Neutrophil (primary cell): Measurements from ENCODE around the gene PIP4K2C.
A peak's percentile ranks its signal among the peaks of the same experiment; 100 is the strongest.

Source experiments
- H3K27ac ChIP-seq: fragments of 200-600 bp; sonication (generic); 2 replicates; pipeline ENCODE4 v1.5.1; 2016; ENCODE audit warnings: mild to moderate bottlenecking, moderate library complexity
- H3K27me3 ChIP-seq: fragments of 200-600 bp; sonication (generic); 2 replicates; pipeline ENCODE4 v1.6.0; 2016; ENCODE audit warnings: mild to moderate bottlenecking
- H3K36me3 ChIP-seq: fragments of 200-600 bp; sonication (generic); 2 replicates; pipeline ENCODE4 v1.5.1; 2017
- H3K4me1 ChIP-seq, 2 experiments: fragments of 200-600 bp in 1 of 2; sonication (generic) in 1 of 2; 1 replicate in 1 of 2; 2 replicates in 1 of 2; pipeline versions ENCODE4 v1.5.1 to v1.6.1; 2013 to 2016; ENCODE audit warnings: low read depth in 1 of 2, low read length in 1 of 2, mild to moderate bottlenecking in 1 of 2, moderate library complexity in 1 of 2; ENCODE audit not compliant: control insufficient read depth in 1 of 2, insufficient read depth in 1 of 2
- H3K4me3 ChIP-seq, 2 experiments: fragments of 200-600 bp in 1 of 2; sonication (generic) in 1 of 2; 1 replicate in 1 of 2; 2 replicates in 1 of 2; pipeline ENCODE4 v1.5.1; 2013 to 2016; ENCODE audit warnings: low read depth in 1 of 2, low read length in 1 of 2, mild to moderate bottlenecking in 1 of 2, moderate library complexity in 1 of 2
- H3K9me3 ChIP-seq: fragments of 200-600 bp; sonication (generic); 2 replicates; pipeline ENCODE4 v1.5.1; 2016
- TF ChIP-seq, protein P1 (sequence below): fragments of 200-600 bp; sonication (generic); IDR thresholded peaks from 2 replicates; pipeline ENCODE4 v1.5.1; 2016; ENCODE audit warnings: antibody characterized with exemption

The PIP4K2C gene

DNA sequence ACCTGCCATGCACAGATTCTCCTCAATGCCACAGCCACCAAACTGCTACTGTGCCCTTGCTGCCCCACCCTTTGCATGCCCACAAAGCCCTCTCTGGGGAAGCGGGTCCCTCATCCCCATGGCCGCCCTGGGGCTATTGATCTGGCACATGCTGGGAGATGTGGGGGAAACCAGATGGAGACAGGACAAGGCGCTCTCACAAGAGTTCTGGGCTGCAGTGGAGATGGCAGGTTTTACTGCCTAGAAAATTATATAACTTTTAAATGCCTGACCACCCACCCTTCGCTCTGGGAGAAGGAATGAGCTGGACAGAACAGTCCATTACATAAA, 10.6 kb upstream of the PIP4K2C start:
- no peaks in the 10 kb centered on the region for H3K9me3 ChIP-seq
- H3K4me1 ChIP-seq: peaks cover 8 to 15% of the 10 kb centered on the region in 2 experiments
- H3K27me3 ChIP-seq: peaks cover 37% of the 10 kb centered on the region
- TF ChIP-seq, protein P1, sequence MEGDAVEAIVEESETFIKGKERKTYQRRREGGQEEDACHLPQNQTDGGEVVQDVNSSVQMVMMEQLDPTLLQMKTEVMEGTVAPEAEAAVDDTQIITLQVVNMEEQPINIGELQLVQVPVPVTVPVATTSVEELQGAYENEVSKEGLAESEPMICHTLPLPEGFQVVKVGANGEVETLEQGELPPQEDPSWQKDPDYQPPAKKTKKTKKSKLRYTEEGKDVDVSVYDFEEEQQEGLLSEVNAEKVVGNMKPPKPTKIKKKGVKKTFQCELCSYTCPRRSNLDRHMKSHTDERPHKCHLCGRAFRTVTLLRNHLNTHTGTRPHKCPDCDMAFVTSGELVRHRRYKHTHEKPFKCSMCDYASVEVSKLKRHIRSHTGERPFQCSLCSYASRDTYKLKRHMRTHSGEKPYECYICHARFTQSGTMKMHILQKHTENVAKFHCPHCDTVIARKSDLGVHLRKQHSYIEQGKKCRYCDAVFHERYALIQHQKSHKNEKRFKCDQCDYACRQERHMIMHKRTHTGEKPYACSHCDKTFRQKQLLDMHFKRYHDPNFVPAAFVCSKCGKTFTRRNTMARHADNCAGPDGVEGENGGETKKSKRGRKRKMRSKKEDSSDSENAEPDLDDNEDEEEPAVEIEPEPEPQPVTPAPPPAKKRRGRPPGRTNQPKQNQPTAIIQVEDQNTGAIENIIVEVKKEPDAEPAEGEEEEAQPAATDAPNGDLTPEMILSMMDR: no peak
- H3K27ac ChIP-seq: no peak overlapping the region
- no peaks in the 10 kb centered on the region for H3K36me3 ChIP-seq
- no peak overlapping the region for H3K4me3 ChIP-seq

DNA sequence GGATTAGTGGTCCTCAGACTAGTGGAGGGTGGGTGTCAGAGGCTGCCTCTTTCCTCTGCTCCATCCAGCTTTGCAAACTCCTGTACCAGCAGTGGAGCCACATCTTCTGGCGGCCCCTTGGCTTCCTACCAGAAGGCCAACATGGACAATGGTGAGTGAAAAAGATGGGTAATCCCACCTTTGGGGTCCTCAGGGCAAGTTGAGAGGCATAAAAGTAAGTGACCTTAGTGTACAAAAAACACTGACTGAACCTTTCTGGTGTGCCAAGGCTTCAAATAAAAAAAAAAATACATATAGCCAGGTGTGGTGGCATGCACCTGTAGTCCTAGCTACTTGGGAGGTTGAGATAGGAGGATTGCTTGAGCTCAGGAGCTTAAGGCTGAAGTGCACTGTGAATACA, 9.2 kb upstream of the PIP4K2C start:
- H3K27ac ChIP-seq: no peak overlapping the region
- peaks cover 8 to 15% of the 10 kb centered on the region in 2 experiments for H3K4me1 ChIP-seq
- TF ChIP-seq, protein P1: no peak
- no peak overlapping the region for H3K4me3 ChIP-seq
- H3K9me3 ChIP-seq: no peaks in the 10 kb centered on the region
- H3K36me3 ChIP-seq: no peaks in the 10 kb centered on the region
- H3K27me3 ChIP-seq: peaks cover 41% of the 10 kb centered on the region

DNA sequence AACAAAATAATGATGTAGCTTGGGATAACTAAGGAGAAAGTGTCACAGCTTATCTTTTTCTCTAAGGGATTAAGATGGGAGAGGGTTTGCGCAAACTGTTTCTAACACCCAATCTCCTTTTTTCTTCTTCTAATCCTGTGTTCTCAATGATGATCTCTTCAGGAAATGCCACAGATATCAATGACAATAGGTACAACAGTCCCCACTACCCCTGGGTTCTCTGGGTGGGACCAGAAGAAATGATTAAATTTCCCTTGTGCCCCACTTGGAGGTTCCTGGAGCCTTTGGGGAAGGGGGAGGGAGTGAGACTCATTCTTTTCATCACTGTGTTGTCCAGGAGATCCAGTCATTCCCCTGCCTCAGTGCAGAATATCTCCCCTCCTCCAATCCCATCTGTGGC, 8.6 kb upstream of the PIP4K2C start:
- TF ChIP-seq, protein P1: no peak
- Histone ChIP-seq H3K4me3 (no peak overlapping the region), H3K4me1 (peaks cover 8 to 15% of the 10 kb centered on the region in 2 experiments), H3K36me3 (no peaks in the 10 kb centered on the region), H3K27ac (no peak overlapping the region), H3K27me3 (peaks cover 42% of the 10 kb centered on the region), H3K9me3 (no peaks in the 10 kb centered on the region)

DNA sequence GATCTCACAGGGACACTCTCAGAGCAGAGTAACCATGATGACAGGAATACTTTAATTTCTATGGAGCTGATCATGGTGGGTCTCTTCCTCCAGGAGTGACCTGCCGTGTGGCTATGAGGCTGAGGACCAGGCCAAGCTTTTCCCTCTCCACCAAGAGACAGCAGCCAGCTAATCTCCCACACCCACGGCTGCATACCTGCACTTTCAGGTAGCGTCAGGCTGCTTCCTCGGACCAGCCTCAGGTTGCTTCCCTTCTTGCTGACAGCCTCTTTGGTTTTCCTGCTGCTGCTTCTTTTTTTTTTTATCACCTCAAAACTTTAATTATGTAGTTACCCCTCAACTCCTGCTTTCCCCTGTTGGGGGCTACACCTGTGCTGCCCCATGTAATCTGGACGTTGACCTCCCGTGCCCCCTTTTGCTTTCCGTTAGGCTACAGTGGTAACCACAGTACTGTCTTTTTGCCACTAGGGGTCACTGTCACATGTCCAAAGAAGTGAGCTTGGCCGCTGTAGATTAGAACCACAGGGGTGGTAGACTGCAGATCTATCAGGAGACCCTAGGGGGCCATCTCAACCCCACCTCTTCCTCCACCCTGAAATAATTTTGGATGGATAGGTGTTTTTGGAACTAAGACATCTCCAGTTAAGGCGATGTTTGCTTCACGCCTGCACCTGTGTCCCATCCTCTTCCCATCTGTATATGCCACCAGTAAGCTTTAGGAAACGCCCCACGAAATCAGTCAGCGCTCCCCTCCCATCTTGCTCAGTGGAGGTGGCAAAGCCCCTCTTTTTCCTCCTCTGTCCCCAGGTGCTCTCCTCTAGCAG, 7.8 kb upstream of the PIP4K2C start:
- H3K4me3 ChIP-seq: no peak overlapping the region
- no peak overlapping the region for H3K27ac ChIP-seq
- peaks cover 8 to 15% of the 10 kb centered on the region in 2 experiments for H3K4me1 ChIP-seq
- H3K27me3 ChIP-seq: peaks cover 43% of the 10 kb centered on the region
- TF ChIP-seq, protein P1: peak; percentile 86
- no peaks in the 10 kb centered on the region for H3K9me3 ChIP-seq
- no peaks in the 10 kb centered on the region for H3K36me3 ChIP-seq

DNA sequence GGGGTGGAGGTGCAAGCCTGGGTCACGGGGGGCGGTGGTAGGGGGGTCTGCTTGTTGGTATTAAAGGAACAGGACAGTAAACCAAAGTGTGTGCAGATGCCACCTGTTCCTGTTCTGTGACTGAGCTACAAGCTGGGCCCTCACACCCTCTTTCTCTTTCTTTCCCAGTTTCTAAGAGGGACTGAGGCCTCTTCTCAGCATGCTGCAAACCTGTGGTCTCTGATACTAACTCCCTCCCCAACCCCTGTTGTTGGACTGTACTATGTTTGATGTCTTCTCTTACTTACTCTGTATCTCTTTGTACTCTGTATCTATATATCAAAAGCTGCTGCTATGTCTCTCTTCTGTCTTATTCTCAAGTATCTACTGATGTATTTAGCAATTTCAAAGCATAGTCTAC, 6.9 kb upstream of the PIP4K2C start:
- no peak overlapping the region for H3K27ac ChIP-seq
- H3K9me3 ChIP-seq: no peaks in the 10 kb centered on the region
- peaks cover 50% of the 10 kb centered on the region for H3K27me3 ChIP-seq
- no peaks in the 10 kb centered on the region for H3K36me3 ChIP-seq
- TF ChIP-seq, protein P1: no peak
- peaks cover 8 to 15% of the 10 kb centered on the region in 2 experiments for H3K4me1 ChIP-seq
- no peak overlapping the region for H3K4me3 ChIP-seq
